Activated B cell treated with CpG ODN at 0.5 μM for 24 hours (primary cell): Measurements from ENCODE around the gene WNK2. TPM values are rescaled to one million over a fixed set of nuclear protein-coding genes. Genes with fewer than 3 reads are reported as not detected.

ENCODE experiments used
- ATAC-seq: fragments of 200-7000 bp; cut with Tn5 transposase; one replicate; pipeline ENCODE4 v1.10.0; 2021; ENCODE audit warnings: low read depth, mild to moderate bottlenecking, moderate library complexity
- CTCF ChIA-PET: fragments of 350-600 bp; sonication (Branson Sonifier 250); formaldehyde crosslinking; loops from one replicate; lab custom pipeline; 2021; ENCODE audit warnings: antibody characterized with exemption; lab: Charles Lee
- POLR2A ChIA-PET: fragments of 350-600 bp; sonication (Branson Sonifier 250); formaldehyde crosslinking; loops from one replicate; lab custom pipeline; 2021; ENCODE audit warnings: antibody characterized with exemption; lab: Charles Lee
- DNase-seq: peaks from one replicate; pipeline ENCODE4 v3.0.0; 2022
- H3K27ac Mint-ChIP-seq: one replicate; pipeline ENCODE4 v1.8.0; 2020; ENCODE audit warnings: mixed read lengths
- H3K27me3 Mint-ChIP-seq: one replicate; pipeline ENCODE4 v1.8.0; 2021; ENCODE audit warnings: mixed read lengths
- H3K36me3 Mint-ChIP-seq: one replicate; pipeline ENCODE4 v1.8.0; 2021; ENCODE audit warnings: low read depth, mixed read lengths
- H3K4me1 Mint-ChIP-seq: one replicate; pipeline ENCODE4 v1.8.0; 2021; ENCODE audit warnings: mixed read lengths
- H3K4me3 Mint-ChIP-seq: one replicate; pipeline ENCODE4 v1.8.0; 2020; ENCODE audit warnings: mild to moderate bottlenecking, mixed read lengths
- H3K9me3 Mint-ChIP-seq: one replicate; pipeline ENCODE4 v1.8.0; 2020; ENCODE audit warnings: mixed read lengths
- intact Hi-C: fragments of 100-400 bp; cut with micrococcal nuclease; formaldehyde crosslinking; loops from one replicate; pipeline ENCODE4 v1.15.1; 2024
- total RNA-seq: library from RNA; stranded (reverse); gene quantifications from 2 replicates; pipeline ENCODE4 v1.2.3, GENCODE V29; 2022
- TF ChIP-seq, protein P1 (sequence below): fragments of 200-600 bp; IDR thresholded peaks from one replicate; pipeline ENCODE4 v1.8.0; 2022; ENCODE audit warnings: antibody characterized with exemption, mild to moderate bottlenecking

Gene WNK2
- total RNA-seq, 1 donor from 2014 or later: 0.24 TPM

DNA sequence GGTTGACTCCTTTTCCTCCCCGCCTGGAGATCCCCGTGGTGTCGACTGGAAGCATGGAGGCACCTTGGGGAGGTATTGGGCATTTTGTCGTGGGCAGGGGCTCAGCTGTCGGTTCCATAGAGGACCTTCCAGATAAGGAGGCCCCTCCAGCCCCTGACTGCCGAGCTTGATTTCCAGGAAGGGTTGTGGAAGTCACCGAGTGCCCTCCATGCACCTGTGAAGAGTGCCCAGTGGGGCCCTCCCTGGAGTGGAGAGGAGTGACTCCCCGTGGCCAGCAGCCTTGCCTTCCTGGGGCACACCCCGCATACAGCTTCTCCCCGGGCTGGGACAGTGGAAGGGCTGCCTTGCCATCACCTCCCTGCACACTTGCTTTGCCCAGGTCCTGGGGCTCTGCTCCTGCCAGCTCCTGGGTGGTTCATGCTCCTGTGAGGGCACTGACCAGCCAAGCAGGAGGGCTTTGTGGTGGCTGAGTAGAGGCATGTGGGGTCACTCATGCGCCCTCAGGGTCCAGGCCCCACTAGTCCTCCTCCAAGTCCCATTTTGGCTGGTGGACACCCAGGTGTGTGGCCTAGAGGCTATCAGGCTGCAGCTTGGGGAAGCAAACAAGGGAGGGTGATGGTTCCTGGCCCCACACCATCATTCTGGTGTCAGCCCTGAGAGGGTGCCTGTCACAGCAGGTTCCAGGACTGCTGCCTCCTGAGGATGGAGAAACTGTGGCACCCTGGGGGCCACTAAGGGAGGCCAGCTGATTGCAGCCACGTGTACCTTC lies 133.0 kb downstream of the WNK2 start:
- ATAC-seq: no peak
- TF ChIP-seq, protein P1, sequence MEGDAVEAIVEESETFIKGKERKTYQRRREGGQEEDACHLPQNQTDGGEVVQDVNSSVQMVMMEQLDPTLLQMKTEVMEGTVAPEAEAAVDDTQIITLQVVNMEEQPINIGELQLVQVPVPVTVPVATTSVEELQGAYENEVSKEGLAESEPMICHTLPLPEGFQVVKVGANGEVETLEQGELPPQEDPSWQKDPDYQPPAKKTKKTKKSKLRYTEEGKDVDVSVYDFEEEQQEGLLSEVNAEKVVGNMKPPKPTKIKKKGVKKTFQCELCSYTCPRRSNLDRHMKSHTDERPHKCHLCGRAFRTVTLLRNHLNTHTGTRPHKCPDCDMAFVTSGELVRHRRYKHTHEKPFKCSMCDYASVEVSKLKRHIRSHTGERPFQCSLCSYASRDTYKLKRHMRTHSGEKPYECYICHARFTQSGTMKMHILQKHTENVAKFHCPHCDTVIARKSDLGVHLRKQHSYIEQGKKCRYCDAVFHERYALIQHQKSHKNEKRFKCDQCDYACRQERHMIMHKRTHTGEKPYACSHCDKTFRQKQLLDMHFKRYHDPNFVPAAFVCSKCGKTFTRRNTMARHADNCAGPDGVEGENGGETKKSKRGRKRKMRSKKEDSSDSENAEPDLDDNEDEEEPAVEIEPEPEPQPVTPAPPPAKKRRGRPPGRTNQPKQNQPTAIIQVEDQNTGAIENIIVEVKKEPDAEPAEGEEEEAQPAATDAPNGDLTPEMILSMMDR: no peak
- ChIA-PET CTCF (no interaction called here), POLR2A (no interaction called here)
- peaks cover 28% of the 10 kb centered on the region for H3K27me3 Mint-ChIP-seq
- no peaks in the 10 kb centered on the region for H3K36me3 Mint-ChIP-seq
- H3K9me3 Mint-ChIP-seq: no peaks in the 10 kb centered on the region
- intact Hi-C loops: loop anchor here (10.0 kb wide), 1 partner anchor 58 kb away; no protein-coding TSS in a partner anchor
- DNase-seq: no peak
- no peak overlapping the region for H3K27ac Mint-ChIP-seq
- H3K4me3 Mint-ChIP-seq: no peak overlapping the region
- H3K4me1 Mint-ChIP-seq: no peaks in the 10 kb centered on the region

- intact Hi-C loops: loop anchor here (10.0 kb wide), 1 partner anchor 57 kb away; no protein-coding TSS in a partner anchor
- Mint-ChIP-seq H3K27ac (no peak overlapping the region), H3K36me3 (no peaks in the 10 kb centered on the region), H3K4me1 (no peaks in the 10 kb centered on the region), H3K9me3 (no peaks in the 10 kb centered on the region), H3K27me3 (peaks cover 27% of the 10 kb centered on the region), H3K4me3 (no peak overlapping the region)
- DNase-seq (no peak), ATAC-seq (no peak)
- TF ChIP-seq, protein P1: no peak
- ChIA-PET CTCF (no interaction called here), POLR2A (no interaction called here)
Observed at GRCh38 chr9:93317495-93318094, 133.7 kb downstream of the WNK2 start.

GRCh38 chr9:93318480-93318879 lies 134.5 kb downstream of the WNK2 start:
- intact Hi-C loops: loop anchor here (10.0 kb wide), 1 partner anchor 56 kb away; no protein-coding TSS in a partner anchor
- H3K4me1 Mint-ChIP-seq: no peaks in the 10 kb centered on the region
- TF ChIP-seq, protein P1: no peak
- ChIA-PET POLR2A (no interaction called here), CTCF (no interaction called here)
- ATAC-seq (no peak), DNase-seq (no peak)
- H3K27me3 Mint-ChIP-seq: peaks cover 25% of the 10 kb centered on the region
- no peaks in the 10 kb centered on the region for H3K36me3 Mint-ChIP-seq
- no peak overlapping the region for H3K4me3 Mint-ChIP-seq
- no peaks in the 10 kb centered on the region for H3K9me3 Mint-ChIP-seq
- H3K27ac Mint-ChIP-seq: no peak overlapping the region

DNA sequence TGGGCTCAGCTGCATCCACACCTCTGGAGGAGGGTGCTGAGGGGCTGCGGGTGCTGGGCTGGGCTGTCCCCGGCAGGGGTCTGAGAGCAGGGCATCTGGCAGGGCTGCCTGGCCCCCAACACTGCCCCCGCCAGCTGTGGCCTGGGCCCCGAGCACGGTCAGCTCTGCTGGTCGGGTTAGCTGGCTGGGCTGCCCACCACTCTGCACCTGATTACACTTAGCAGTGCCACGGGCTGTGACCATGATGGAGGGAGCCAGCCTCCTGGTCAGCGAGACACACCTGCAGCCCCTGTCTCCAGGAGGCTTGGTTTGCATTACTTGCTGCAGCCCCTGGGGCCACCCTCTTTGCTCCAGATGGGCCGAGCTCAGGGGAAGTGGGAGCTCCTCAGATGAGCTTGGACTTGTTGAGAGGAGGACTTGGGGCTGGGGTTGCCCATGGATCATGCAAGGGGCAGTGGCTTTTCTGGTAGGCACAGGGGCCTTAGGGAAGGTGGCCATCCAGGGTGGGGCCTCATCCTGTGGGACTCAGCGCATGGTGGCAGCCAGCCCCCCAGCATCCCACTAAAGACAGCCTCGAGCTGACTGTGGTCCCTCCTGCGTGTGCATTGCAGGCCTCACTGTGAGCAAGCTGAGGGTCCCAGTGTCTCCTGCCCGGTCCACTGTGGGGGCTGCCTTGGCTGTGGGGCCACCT lies 135.5 kb downstream of the WNK2 start:
- Mint-ChIP-seq H3K4me3 (no peak overlapping the region), H3K27me3 (peaks cover 29% of the 10 kb centered on the region), H3K36me3 (no peaks in the 10 kb centered on the region), H3K9me3 (no peaks in the 10 kb centered on the region), H3K27ac (no peak overlapping the region), H3K4me1 (no peaks in the 10 kb centered on the region)
- POLR2A ChIA-PET: no interaction called here
- TF ChIP-seq, protein P1: no peak
- ATAC-seq: no peak
- CTCF ChIA-PET: no interaction called here
- intact Hi-C loops: loop anchor here (10.0 kb wide), 1 partner anchor 55 kb away; no protein-coding TSS in a partner anchor
- no peak for DNase-seq

DNA sequence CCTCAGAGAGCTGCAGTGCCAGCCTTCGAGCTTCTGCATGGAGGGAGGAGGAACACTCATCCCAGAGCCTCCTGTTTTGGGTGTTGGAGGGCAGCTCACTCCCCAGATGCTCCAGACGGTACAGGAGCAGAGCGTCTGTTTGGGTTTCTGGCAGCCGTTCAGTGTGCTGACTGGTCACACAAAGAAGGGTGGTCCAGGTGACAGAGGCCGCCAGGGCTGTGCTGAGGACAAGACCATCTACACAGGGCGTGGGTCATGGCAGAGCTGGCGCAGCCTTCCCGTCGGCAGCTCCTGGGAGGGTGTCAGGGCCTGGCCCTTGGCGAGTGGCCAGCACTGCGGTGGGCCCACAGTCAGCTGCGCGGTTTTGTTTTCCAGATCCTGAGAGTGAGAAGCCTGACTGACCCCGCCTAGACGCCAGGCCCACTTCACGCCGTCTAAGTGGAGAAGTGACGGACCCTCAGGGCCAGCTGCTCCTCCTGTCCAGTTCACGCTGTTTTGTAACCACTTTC lies 136.1 kb downstream of the WNK2 start:
- H3K36me3 Mint-ChIP-seq: no peaks in the 10 kb centered on the region
- DNase-seq (no peak), ATAC-seq (no peak)
- no peaks in the 10 kb centered on the region for H3K4me1 Mint-ChIP-seq
- H3K27ac Mint-ChIP-seq: no peak overlapping the region
- ChIA-PET POLR2A (no interaction called here), CTCF (no interaction called here)
- no peaks in the 10 kb centered on the region for H3K9me3 Mint-ChIP-seq
- TF ChIP-seq, protein P1: no peak
- peaks cover 29% of the 10 kb centered on the region for H3K27me3 Mint-ChIP-seq
- intact Hi-C loops: loop anchor here (10.0 kb wide), 1 partner anchor 55 kb away; no protein-coding TSS in a partner anchor
- no peak overlapping the region for H3K4me3 Mint-ChIP-seq
